Heart right ventricle (tissue), 16 donors: ENCODE measurements around the gene LIPH. TPM values are rescaled to one million over a fixed set of nuclear protein-coding genes. Genes with fewer than 3 reads are reported as not detected.

Source experiments
- ATAC-seq, 8 donors: fragments of 200-7000 bp; cut with Tn5 transposase; one replicate each; pipeline ENCODE4 v1.9.1; 2020; ENCODE audit warnings: mild to moderate bottlenecking in 8 of 8, moderate library complexity in 8 of 8, moderate number of reproducible peaks in 1 of 8
- DNase-seq, 2 donors: peaks; one replicate each; pipeline ENCODE4 v3.0.0-alpha.2; 2020
- H3K27ac ChIP-seq, 10 donors: fragments of 200-600 bp; sonication (generic) in 2 of 10; one replicate each; pipeline versions ENCODE4 v1.5.0 to v1.8.0; 2020 to 2022; ENCODE audit warnings: mild to moderate bottlenecking in 3 of 10
- H3K27me3 ChIP-seq, 7 donors: fragments of 200-600 bp; one replicate each; pipeline ENCODE4 v1.8.0; 2021 to 2022; ENCODE audit warnings: mild to moderate bottlenecking in 2 of 7
- H3K36me3 ChIP-seq, 9 donors: fragments of 200-600 bp; sonication (generic) in 1 of 9; one replicate each; pipeline versions ENCODE4 v1.5.0 to v1.8.0; 2020 to 2022; ENCODE audit warnings: mild to moderate bottlenecking in 2 of 9
- H3K4me1 ChIP-seq, 9 donors: fragments of 200-600 bp; sonication (generic) in 1 of 9; one replicate each; pipeline versions ENCODE4 v1.5.0 to v1.8.0; 2020 to 2022; ENCODE audit warnings: mild to moderate bottlenecking in 4 of 9
- H3K4me3 ChIP-seq, 10 donors: fragments of 200-600 bp; sonication (generic) in 2 of 10; one replicate each; pipeline versions ENCODE4 v1.5.0 to v1.8.0; 2020 to 2022; ENCODE audit warnings: mild to moderate bottlenecking in 7 of 10, moderate library complexity in 2 of 10
- H3K9me3 ChIP-seq, 11 donors: fragments of 200-600 bp in 10 of 11; sonication (generic) in 2 of 11; one replicate each; pipeline versions ENCODE4 v1.5.0 to v1.8.0; 2013 to 2022; ENCODE audit warnings: mild to moderate bottlenecking in 2 of 11, control low read depth in 1 of 11, moderate library complexity in 1 of 11
- CTCF ChIP-seq, 9 donors: fragments of 200-600 bp; sonication (generic) in 2 of 9; IDR thresholded peaks; one replicate each; pipeline versions ENCODE4 v1.5.0 to v1.8.0; 2021 to 2022; ENCODE audit warnings: antibody characterized with exemption in 9 of 9, mild to moderate bottlenecking in 5 of 9, moderate library complexity in 1 of 9
- WGBS, 2 donors: extraction: QIAGEN DNeasy Blood & Tissue Kit; methylation state at CpG; one replicate each; pipeline ENCODE4 v1.1.7; 2013; ENCODE audit warnings: inconsistent platforms in 1 of 2; 5-methylcytosine and 5-hydroxymethylcytosine counted together
- intact Hi-C, 10 donors: fragments of 100-400 bp; cut with DNase I; formaldehyde crosslinking; loops; one replicate each; pipeline versions ENCODE4 v1.11.1 to v1.14.2; 2022
- polyA plus RNA-seq, 2 donors: library from polyadenylated mRNA; stranded (reverse); fragments of 200-250 nt; gene quantifications; one replicate each; pipeline ENCODE4 v1.2.3, GENCODE V29; 2013
- total RNA-seq, 10 donors: library from RNA; stranded (reverse); fragmentation: NEBNext Ultra II Directional in 3 of 10; extraction: Animal tissue kit (Norgen Biotek cat#: 25700) in 3 of 10; gene quantifications; one replicate each; pipeline versions ENCODE4 v1.2.1 to v1.2.4, GENCODE V29; 2021 to 2023
- donor health status: Arrhythmogenic right ventricular cardiomyopathy.
- donor health status: ischemic (EF 13 %, LVEDD 7.1; RV severe dilation, severe dysfunction).
- donor health status: healthy with polysubstance abuse.
- donor health status: DM: no; HTN: yes; CAD: no.
- donor health status: DM: no; HTN: no; CAD: no.
- donor health status: ischemic (EF 25% LVEDD 6.9; RV normal size, moderate dysfunction).
- donor health status: ischemic (EF 25% LVEDD 5.7; RV mildly dilated, moderate dysfunction).
- donor health status: healthy.
- donor health status: DM: yes; HTN: yes; CAD: no.
- donor health status: Ischemic cardiomyopathy.
- donor health status: ischemic (EF 35%, LVEDD 5.7; RV mildly dilated, moderate dysfunction).
- donor health status: nonischemic (EF 11% LVEDD 7.7; RV severe dilation, severe dysfunction).
- donor health status: DM: yes; HTN: yes; CAD: no.
- donor health status: PGD.
- donor health status: ischemic (EF 29% LVEDD 5.4; RV normal size, mild dysfunction).
- donor health status: nonischemic (EF 23%, LVEDD 6.1; RV moderate dilation, normal function).

LIPH gene
- total and polyA plus RNA-seq, 12 donors = 0.12 to 1.7 (median 0.42) TPM; not detected in 2

- no peaks in the 10 kb centered on the region for H3K9me3 ChIP-seq
- peaks cover 0 to 8% (median 0%) of the 10 kb centered on the region in 9 donors for H3K4me1 ChIP-seq
- intact Hi-C loops = no loop called here
- no peak overlapping the region for H3K27ac ChIP-seq
- no peaks in the 10 kb centered on the region for H3K36me3 ChIP-seq
- ATAC-seq = no peak
- H3K4me3 ChIP-seq = no peak overlapping the region
- peaks cover 0 to 4% (median 0%) of the 10 kb centered on the region in 7 donors for H3K27me3 ChIP-seq
- no peak for DNase-seq
- no peak for TF ChIP-seq CTCF (IDR thresholded peaks at IDR 0.05)
- 72 to 79% methylated on average over 5 of the region's 5 CpGs for WGBS, 2 donors
Observed at GRCh38 chr3:185519021-185519420, 33.4 kb downstream of the LIPH start.

GRCh38 chr3:185517387-185518130 is 34.8 kb downstream of the LIPH start:
- ATAC-seq (no peak), DNase-seq (no peak)
- Histone ChIP-seq H3K9me3 (no peaks in the 10 kb centered on the region), H3K27ac (no peak overlapping the region), H3K4me3 (no peak overlapping the region), H3K27me3 (peaks cover 0 to 4% (median 0%) of the 10 kb centered on the region in 7 donors), H3K4me1 (peaks cover 0 to 8% (median 0%) of the 10 kb centered on the region in 9 donors), H3K36me3 (no peaks in the 10 kb centered on the region)
- no peak for TF ChIP-seq CTCF (IDR thresholded peaks at IDR 0.05)
- intact Hi-C loops = no loop called here
- WGBS, 2 donors = 80 to 84% methylated on average over 2 of the region's 2 CpGs

- ATAC-seq (no peak), DNase-seq (no peak)
- peaks cover 0 to 3% (median 0%) of the 10 kb centered on the region in 7 donors for H3K27me3 ChIP-seq
- no peaks in the 10 kb centered on the region for H3K9me3 ChIP-seq
- intact Hi-C loops = no loop called here
- no peaks in the 10 kb centered on the region for H3K4me1 ChIP-seq
- H3K4me3 ChIP-seq = no peak overlapping the region
- TF ChIP-seq CTCF (IDR thresholded peaks at IDR 0.05) = no peak
- H3K27ac ChIP-seq = no peak overlapping the region
- 86 to 92% methylated on average over 4 of the region's 4 CpGs for WGBS, 2 donors
- H3K36me3 ChIP-seq = no peaks in the 10 kb centered on the region
Observed at GRCh38 chr3:185511711-185512110, 40.7 kb downstream of the LIPH start.

- no peak overlapping the region for H3K4me3 ChIP-seq
Observed at GRCh38 chr3:185508335-185508991, 43.9 kb downstream of the LIPH start.

More at GRCh38 chr3:185508335-185508991, 43.9 kb downstream of the LIPH start:
- peak in 7 of 8 donors; percentile 59 to 85 (median 67) for ATAC-seq
- peak; percentile 12 to 26 for DNase-seq
- no peaks in the 10 kb centered on the region for H3K9me3 ChIP-seq
- peaks cover 0 to 5% (median 0%) of the 10 kb centered on the region in 9 donors for H3K4me1 ChIP-seq
- H3K27me3 ChIP-seq = no peaks in the 10 kb centered on the region
- 55 to 62% methylated on average over 19 of the region's 19 CpGs for WGBS, 2 donors
- H3K36me3 ChIP-seq = no peaks in the 10 kb centered on the region
- intact Hi-C loops = loop anchor here in 1 of 10 donors (10.0 kb wide), 1 partner anchor 46 kb away; the partner anchor contains the start of gene LIPH
- peak overlapping the region in 1 of 10 donors; percentile 33 for H3K27ac ChIP-seq
- TF ChIP-seq CTCF (IDR thresholded peaks at IDR 0.05) = no peak
